Measurements from ENCODE around the gene RAB7A. TPM values are rescaled to one million over a fixed set of nuclear protein-coding genes. Genes with fewer than 3 reads are reported as not detected.

Gene RAB7A
- total and polyA plus RNA-seq, 2 of the 8 experiments (the other 6 are each of a cell fraction or from before 2014, with no cell fraction given), result 179 to 195 TPM

DNA sequence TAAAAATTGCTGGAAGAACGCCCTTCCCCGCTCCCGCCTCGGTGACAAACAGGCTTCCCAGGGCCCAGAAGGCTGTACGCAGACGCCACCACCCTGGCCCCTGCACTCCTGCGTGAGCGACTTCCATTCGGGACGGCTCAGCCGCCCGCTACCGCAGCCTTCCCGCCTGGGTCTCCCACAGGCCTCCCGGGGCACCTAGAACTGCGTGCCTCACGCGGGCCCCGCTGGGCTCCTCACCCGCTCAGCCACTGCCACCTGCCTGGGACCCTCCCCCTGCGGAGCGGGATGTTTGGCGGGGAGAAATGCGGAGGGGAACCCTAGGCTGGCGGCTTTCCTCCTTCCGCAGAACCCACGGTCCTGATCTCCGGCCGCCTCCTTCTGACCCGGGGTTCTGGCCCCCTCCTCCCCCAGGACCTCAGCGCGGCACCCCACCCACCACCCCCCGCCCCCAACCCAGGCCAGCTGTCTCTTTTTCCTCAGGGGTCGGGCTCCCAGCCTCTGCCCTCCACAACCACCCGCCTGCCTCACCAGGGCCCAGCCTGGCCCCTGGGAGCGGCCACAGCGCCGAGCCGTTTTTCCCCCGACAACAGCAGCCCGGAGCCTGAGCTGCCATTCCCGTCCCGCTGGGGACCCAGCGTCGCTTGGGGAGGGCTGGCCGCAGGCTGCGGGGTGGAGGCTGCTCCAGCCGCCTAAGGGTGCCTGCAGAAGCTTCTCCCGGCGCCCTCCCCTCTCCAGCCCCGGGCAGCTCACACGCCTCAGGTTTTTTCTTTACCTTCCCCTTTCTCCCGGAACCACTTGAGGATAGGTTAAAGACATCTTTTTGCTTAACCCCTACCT lies 27.6 kb upstream of the RAB7A start (continued):
- TF ChIP-seq, protein P1, sequence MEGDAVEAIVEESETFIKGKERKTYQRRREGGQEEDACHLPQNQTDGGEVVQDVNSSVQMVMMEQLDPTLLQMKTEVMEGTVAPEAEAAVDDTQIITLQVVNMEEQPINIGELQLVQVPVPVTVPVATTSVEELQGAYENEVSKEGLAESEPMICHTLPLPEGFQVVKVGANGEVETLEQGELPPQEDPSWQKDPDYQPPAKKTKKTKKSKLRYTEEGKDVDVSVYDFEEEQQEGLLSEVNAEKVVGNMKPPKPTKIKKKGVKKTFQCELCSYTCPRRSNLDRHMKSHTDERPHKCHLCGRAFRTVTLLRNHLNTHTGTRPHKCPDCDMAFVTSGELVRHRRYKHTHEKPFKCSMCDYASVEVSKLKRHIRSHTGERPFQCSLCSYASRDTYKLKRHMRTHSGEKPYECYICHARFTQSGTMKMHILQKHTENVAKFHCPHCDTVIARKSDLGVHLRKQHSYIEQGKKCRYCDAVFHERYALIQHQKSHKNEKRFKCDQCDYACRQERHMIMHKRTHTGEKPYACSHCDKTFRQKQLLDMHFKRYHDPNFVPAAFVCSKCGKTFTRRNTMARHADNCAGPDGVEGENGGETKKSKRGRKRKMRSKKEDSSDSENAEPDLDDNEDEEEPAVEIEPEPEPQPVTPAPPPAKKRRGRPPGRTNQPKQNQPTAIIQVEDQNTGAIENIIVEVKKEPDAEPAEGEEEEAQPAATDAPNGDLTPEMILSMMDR (IDR thresholded peaks at IDR 0.05; ENCODE audit: control extremely low read depth in 1 of 3, insufficient read depth in 1 of 3, low read depth in 1 of 3, low read length in 3 of 3), result 0 out of 4 replicates have a peak, but pooled peaks of 1 of the 3 experiments have one; percentile 1
- TF ChIP-seq KDM4A (IDR thresholded peaks at IDR 0.05; ENCODE audit: low read depth, low read length, severe bottlenecking) (peak; percentile 29), POLR2A (IDR thresholded peaks at IDR 0.05; ENCODE audit: control extremely low read depth in 1 of 2, low read depth in 2 of 2, low read length in 2 of 2) (peak in 1 of 2 experiments; percentile 52; a peak in 1 of 3 replicates), ASH2L (IDR thresholded peaks at IDR 0.05; ENCODE audit: low read length) (peak; percentile 41)

All from H1 (cell line).